ENCODE data around the gene OR52E6.
A peak's percentile ranks its signal among the peaks of the same experiment; 100 is the strongest.

Gene OR52E6

GRCh38 chr11:5831196-5831829 lies 10.4 kb downstream of the OR52E6 start:
- TF ChIP-seq CTCF (IDR thresholded peaks at IDR 0.05) (no peak), ZFX (IDR thresholded peaks at IDR 0.05; ENCODE audit: borderline replicate concordance) (no peak)
- no peak overlapping the region for H3K27ac ChIP-seq

GRCh38 chr11:5818245-5818886 lies 23.3 kb downstream of the OR52E6 start:
- no peak overlapping the region for H3K27ac ChIP-seq
- TF ChIP-seq CTCF (IDR thresholded peaks at IDR 0.05) (no peak), ZFX (IDR thresholded peaks at IDR 0.05; ENCODE audit: borderline replicate concordance) (no peak)

- TF ChIP-seq ZFX (IDR thresholded peaks at IDR 0.05; ENCODE audit: borderline replicate concordance) (no peak), CTCF (IDR thresholded peaks at IDR 0.05) (no peak)
- no peak overlapping the region for H3K27ac ChIP-seq
Observed at GRCh38 chr11:5815534-5815933, 26.2 kb downstream of the OR52E6 start.

GRCh38 chr11:5809905-5810795 lies 31.5 kb downstream of the OR52E6 start:
- TF ChIP-seq CTCF (IDR thresholded peaks at IDR 0.05) = no peak
- TF ChIP-seq ZFX (IDR thresholded peaks at IDR 0.05; ENCODE audit: borderline replicate concordance) = no peak
- H3K27ac ChIP-seq = no peak overlapping the region

- H3K27ac ChIP-seq = no peak overlapping the region
- TF ChIP-seq CTCF (IDR thresholded peaks at IDR 0.05) = no peak
- no peak for TF ChIP-seq ZFX (IDR thresholded peaks at IDR 0.05; ENCODE audit: borderline replicate concordance)
Observed at GRCh38 chr11:5809122-5809519, 32.6 kb downstream of the OR52E6 start.

- TF ChIP-seq ZFX (IDR thresholded peaks at IDR 0.05; ENCODE audit: borderline replicate concordance) (no peak), CTCF (IDR thresholded peaks at IDR 0.05) (peak; percentile 77)
- no peak within 1 kb of the TSS for H3K27ac ChIP-seq
Observed at GRCh38 chr11:5808500-5809121, 33.1 kb downstream of the OR52E6 start, which contains the start of gene OR52N2. Gene OR52N2 (plus strand): TSS chr11:5808924. CDS start chr11:5820336, 11,412 bp downstream.

All from 22Rv1 (cell line).